Hepatocyte (in vitro differentiated cells): ENCODE data around the gene LYPD8.

ENCODE experiments used
- CTCF ChIP-seq: fragments of 200-600 bp; sonication (generic); IDR thresholded peaks from 2 replicates; pipeline ENCODE4 v1.5.1; 2016; ENCODE audit warnings: antibody characterized with exemption, mild to moderate bottlenecking; ENCODE audit not compliant: poor library complexity
- EZH2 ChIP-seq: fragments of 200-600 bp; sonication (generic); IDR thresholded peaks from 2 replicates; pipeline ENCODE4 v1.6.1; 2016; ENCODE audit warnings: antibody characterized with exemption, mild to moderate bottlenecking, borderline replicate concordance

DNA sequence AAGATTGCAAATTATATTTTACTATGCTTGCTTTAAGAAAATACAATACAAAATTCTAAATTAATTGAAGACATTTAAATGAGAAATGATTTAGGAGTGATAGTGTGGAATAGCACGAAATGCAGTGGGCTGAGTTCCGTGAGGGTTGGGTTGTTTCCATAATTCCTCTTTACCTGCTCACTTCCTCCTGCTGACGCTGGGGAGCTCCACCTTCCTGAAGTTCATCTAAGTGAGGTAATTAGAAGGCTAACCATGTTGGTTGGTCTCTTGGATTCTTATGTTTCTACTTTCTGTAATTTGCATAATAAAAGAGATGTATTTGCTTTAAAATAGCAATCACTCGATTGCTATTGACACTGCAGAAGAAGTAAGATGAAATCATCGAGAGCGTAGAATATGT is 57.7 kb downstream of the LYPD8 start:
- TF ChIP-seq EZH2 (no peak), CTCF (no peak)
